Adipocyte (in vitro differentiated cells): ENCODE results near the gene SNRNP27.
"Not testable (repeated sequence)": the region's sequence is repeated elsewhere in the genome, so short reads cannot be mapped to it uniquely, and the experiment has no call there.

Experiments
- DNase-seq: peaks from one replicate; pipeline ENCODE4 v3.0.0-alpha.2; 2015; ENCODE audit warnings: low read depth
- H3K27me3 ChIP-seq: replicated peaks from 2 replicates; pipeline ENCODE4 v1.7.0; 2013; ENCODE audit warnings: mild to moderate bottlenecking, low read length, moderate library complexity; ENCODE audit not compliant: control insufficient read depth, insufficient read depth
- H3K36me3 ChIP-seq: 2 replicates; pipeline ENCODE4 v1.7.0; 2013; ENCODE audit warnings: low read length, mild to moderate bottlenecking, moderate library complexity; ENCODE audit not compliant: control insufficient read depth, insufficient read depth, severe bottlenecking
- H3K4me1 ChIP-seq: 2 replicates; pipeline ENCODE4 v1.7.0; 2013; ENCODE audit warnings: mild to moderate bottlenecking, low read length, moderate library complexity; ENCODE audit not compliant: control insufficient read depth, insufficient read depth
- H3K4me3 ChIP-seq: 2 replicates; pipeline ENCODE4 v1.7.0; 2013; ENCODE audit warnings: mild to moderate bottlenecking, low read length, moderate library complexity
- H3K9ac ChIP-seq: 2 replicates; pipeline ENCODE4 v1.7.0; 2013; ENCODE audit warnings: mild to moderate bottlenecking, low read length, moderate library complexity
- H3K9me3 ChIP-seq: 2 replicates; pipeline ENCODE4 v1.7.0; 2013; ENCODE audit warnings: mild to moderate bottlenecking, low read length, moderate library complexity; ENCODE audit not compliant: control insufficient read depth

Gene SNRNP27

GRCh38 chr2:69890881-69891280 is 2.9 kb upstream of the SNRNP27 start:
- Histone ChIP-seq H3K4me3 (no peak overlapping the region), H3K27me3 (no peaks in the 10 kb centered on the region), H3K9ac (no peak overlapping the region), H3K36me3 (peaks cover under 1% of the 10 kb centered on the region), H3K4me1 (peaks cover 12% of the 10 kb centered on the region), H3K9me3 (peaks cover 4% of the 10 kb centered on the region)
- no peak for DNase-seq

GRCh38 chr2:69892838-69893424 is 825 bp upstream of the SNRNP27 start:
- Histone ChIP-seq H3K4me1 (peaks cover 12% of the 10 kb centered on the region), H3K4me3 (peak overlapping the region; percentile 95), H3K36me3 (peaks cover 21% of the 10 kb centered on the region), H3K9ac (peak overlapping the region; percentile 96)
- H3K9me3 ChIP-seq, H3K27me3 ChIP-seq, DNase-seq: not testable (repeated sequence)

- not testable (repeated sequence) for DNase-seq, H3K9me3 ChIP-seq, H3K27me3 ChIP-seq
- Histone ChIP-seq H3K9ac (peak overlapping the region; percentile 96), H3K4me3 (peak overlapping the region; percentile 95), H3K36me3 (peaks cover 39% of the 10 kb centered on the region), H3K4me1 (peaks cover 12% of the 10 kb centered on the region)
These were observed 981 bp downstream of the SNRNP27 start for GRCh38 chr2:69894737-69895136.

- Histone ChIP-seq H3K4me3 (no peak overlapping the region), H3K9ac (no peak overlapping the region), H3K27me3 (no peaks in the 10 kb centered on the region), H3K4me1 (no peaks in the 10 kb centered on the region), H3K36me3 (peaks cover 90% of the 10 kb centered on the region), H3K9me3 (no peaks in the 10 kb centered on the region)
- no peak for DNase-seq
These were observed 8.6 kb downstream of the SNRNP27 start for GRCh38 chr2:69902213-69902922.

- Histone ChIP-seq H3K4me3 (no peak overlapping the region), H3K36me3 (peaks cover 83% of the 10 kb centered on the region), H3K4me1 (no peaks in the 10 kb centered on the region), H3K27me3 (no peaks in the 10 kb centered on the region), H3K9me3 (no peaks in the 10 kb centered on the region), H3K9ac (no peak overlapping the region)
- no peak for DNase-seq
These were observed 13.5 kb downstream of the SNRNP27 start for GRCh38 chr2:69907216-69907615.

GRCh38 chr2:69911985-69912563 is 18.3 kb downstream of the SNRNP27 start:
- peak; percentile 86 for DNase-seq

GRCh38 chr2:69914164-69914949 is 20.6 kb downstream of the SNRNP27 start:
- H3K9me3 ChIP-seq = no peaks in the 10 kb centered on the region
- no peaks in the 10 kb centered on the region for H3K27me3 ChIP-seq
- H3K9ac ChIP-seq = peak overlapping the region; percentile 88
- peak; percentile 100 for DNase-seq
- H3K4me1 ChIP-seq = peaks cover 32% of the 10 kb centered on the region
- H3K36me3 ChIP-seq = peaks cover 27% of the 10 kb centered on the region
- H3K4me3 ChIP-seq = peak overlapping the region; percentile 80

More at GRCh38 chr2:69911985-69912563, 18.3 kb downstream of the SNRNP27 start:
- peaks cover 15% of the 10 kb centered on the region for H3K4me1 ChIP-seq
- H3K9me3 ChIP-seq = no peaks in the 10 kb centered on the region
- H3K9ac ChIP-seq = peak overlapping the region; percentile 59
- peaks cover 48% of the 10 kb centered on the region for H3K36me3 ChIP-seq
- H3K27me3 ChIP-seq = no peaks in the 10 kb centered on the region
- no peak overlapping the region for H3K4me3 ChIP-seq

GRCh38 chr2:69914950-69915945 is 21.5 kb downstream of the SNRNP27 start, which contains the start of gene MXD1:
Gene MXD1, plus strand, starts transcription at chr2:69915109. Its CDS starts 222 bp downstream, at chr2:69915331.
- Histone ChIP-seq H3K4me1 (peaks cover 32% of the 10 kb centered on the region), H3K27me3 (no peaks in the 10 kb centered on the region), H3K9me3 (no peaks in the 10 kb centered on the region), H3K36me3 (peaks cover 29% of the 10 kb centered on the region), H3K9ac (peak within 1 kb of the TSS; percentile 89), H3K4me3 (peak within 1 kb of the TSS; percentile 84)
- DNase-seq = peak; percentile 42

GRCh38 chr2:69916106-69916505 is 22.4 kb downstream of the SNRNP27 start:
- peaks cover 29% of the 10 kb centered on the region for H3K36me3 ChIP-seq
- no peaks in the 10 kb centered on the region for H3K9me3 ChIP-seq
- DNase-seq = no peak
- H3K27me3 ChIP-seq = no peaks in the 10 kb centered on the region
- H3K4me3 ChIP-seq = peak overlapping the region; percentile 84
- peak overlapping the region; percentile 89 for H3K9ac ChIP-seq
- peaks cover 32% of the 10 kb centered on the region for H3K4me1 ChIP-seq

GRCh38 chr2:69917852-69918251 is 24.1 kb downstream of the SNRNP27 start:
- H3K27me3 ChIP-seq = no peaks in the 10 kb centered on the region
- H3K9me3 ChIP-seq = no peaks in the 10 kb centered on the region
- H3K36me3 ChIP-seq = peaks cover 40% of the 10 kb centered on the region
- peak overlapping the region; percentile 65 for H3K4me3 ChIP-seq
- H3K4me1 ChIP-seq = peaks cover 32% of the 10 kb centered on the region
- peak; percentile 75 for DNase-seq
- peak overlapping the region; percentile 67 for H3K9ac ChIP-seq
